Measurements from ENCODE around the gene CTSW. TPM values are rescaled to one million over a fixed set of nuclear protein-coding genes. Genes with fewer than 3 reads are reported as not detected.

Gene CTSW
- total RNA-seq, 1 donor = 0.43 TPM

GRCh38 chr11:65872586-65873317, 6.9 kb upstream of the CTSW start, which contains the start of gene EFEMP2:
Gene EFEMP2 (minus strand): TSS chr11:65872800. CDS start chr11:65872354, 446 bp downstream.
- TF ChIP-seq, protein P1, sequence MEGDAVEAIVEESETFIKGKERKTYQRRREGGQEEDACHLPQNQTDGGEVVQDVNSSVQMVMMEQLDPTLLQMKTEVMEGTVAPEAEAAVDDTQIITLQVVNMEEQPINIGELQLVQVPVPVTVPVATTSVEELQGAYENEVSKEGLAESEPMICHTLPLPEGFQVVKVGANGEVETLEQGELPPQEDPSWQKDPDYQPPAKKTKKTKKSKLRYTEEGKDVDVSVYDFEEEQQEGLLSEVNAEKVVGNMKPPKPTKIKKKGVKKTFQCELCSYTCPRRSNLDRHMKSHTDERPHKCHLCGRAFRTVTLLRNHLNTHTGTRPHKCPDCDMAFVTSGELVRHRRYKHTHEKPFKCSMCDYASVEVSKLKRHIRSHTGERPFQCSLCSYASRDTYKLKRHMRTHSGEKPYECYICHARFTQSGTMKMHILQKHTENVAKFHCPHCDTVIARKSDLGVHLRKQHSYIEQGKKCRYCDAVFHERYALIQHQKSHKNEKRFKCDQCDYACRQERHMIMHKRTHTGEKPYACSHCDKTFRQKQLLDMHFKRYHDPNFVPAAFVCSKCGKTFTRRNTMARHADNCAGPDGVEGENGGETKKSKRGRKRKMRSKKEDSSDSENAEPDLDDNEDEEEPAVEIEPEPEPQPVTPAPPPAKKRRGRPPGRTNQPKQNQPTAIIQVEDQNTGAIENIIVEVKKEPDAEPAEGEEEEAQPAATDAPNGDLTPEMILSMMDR (IDR thresholded peaks at IDR 0.05; ENCODE audit: insufficient read depth, low read depth, low read length) = no peak
- peak within 1 kb of the TSS; percentile 72 for H3K4me3 ChIP-seq (ENCODE audit: low read depth, low read length)
- no peak for DNase-seq (ENCODE audit: low read depth)

DNA sequence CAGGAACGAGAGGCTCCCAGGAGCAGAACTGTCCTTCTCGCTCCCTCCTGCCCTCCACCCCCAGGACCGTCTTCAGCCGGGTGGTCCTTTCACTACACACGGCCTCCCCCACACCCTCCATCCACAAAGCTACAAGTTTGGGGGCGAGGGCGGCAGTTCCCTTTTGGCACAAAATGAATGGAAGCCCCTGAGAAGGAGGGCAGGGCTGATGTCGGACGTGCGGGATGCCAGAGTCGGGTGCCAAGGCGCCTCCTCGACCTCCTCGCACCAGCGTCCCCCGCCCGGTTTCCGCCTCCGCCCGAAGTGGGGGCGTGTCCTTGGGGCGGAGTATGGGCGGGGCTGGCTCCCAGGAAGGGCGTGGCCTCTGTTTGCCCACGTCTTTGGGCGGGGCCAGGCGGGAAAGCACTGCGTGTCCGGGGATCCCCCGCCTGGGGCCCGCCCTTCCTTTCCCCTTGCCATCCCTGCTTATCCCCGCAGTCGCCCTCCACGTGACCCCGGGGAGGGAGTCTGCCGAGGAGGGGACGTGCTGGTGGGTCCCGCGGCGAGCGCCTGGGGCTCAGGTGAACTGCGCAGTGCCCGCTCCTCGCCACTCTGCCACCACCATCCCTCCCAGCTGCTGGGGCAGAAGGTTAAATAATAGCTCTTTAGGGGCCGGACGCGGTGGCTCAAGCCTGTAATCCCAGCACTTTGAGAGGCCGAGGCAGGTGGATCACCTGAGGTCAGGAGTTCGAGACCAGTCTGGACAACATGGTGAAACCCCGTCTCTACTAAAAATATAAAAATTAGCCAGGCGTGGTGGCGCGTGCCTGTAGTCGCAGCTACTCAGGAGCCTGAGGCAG, 6.1 kb upstream of the CTSW start:
- TF ChIP-seq, protein P1 (IDR thresholded peaks at IDR 0.05; ENCODE audit: insufficient read depth, low read depth, low read length) = no peak
- DNase-seq (ENCODE audit: low read depth) = peak; percentile 94
- H3K4me3 ChIP-seq (ENCODE audit: low read depth, low read length) = peak overlapping the region; percentile 72

DNA sequence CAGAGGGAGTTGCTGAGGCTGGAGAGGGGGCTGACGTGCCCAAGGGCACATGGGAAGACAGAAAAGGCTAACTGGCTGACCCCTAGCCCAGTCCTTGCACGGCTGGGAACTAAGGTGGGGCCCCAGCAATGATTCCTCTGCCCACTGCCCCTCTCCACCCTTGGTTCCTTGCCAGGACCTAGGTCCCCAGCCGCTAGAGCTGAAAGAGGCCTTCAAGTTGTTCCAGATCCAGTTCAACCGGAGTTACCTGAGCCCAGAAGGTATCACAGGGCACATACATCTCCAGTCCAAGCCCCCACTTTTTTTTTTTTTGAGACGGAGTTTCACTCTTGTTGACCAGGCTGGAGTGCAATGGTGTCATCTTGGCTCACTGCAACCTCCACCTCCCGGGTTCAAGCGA, 390 bp downstream of the CTSW start:
- no peak overlapping the region for H3K4me3 ChIP-seq (ENCODE audit: low read depth, low read length)
- DNase-seq (ENCODE audit: low read depth) = no peak
- TF ChIP-seq, protein P1 (IDR thresholded peaks at IDR 0.05; ENCODE audit: insufficient read depth, low read depth, low read length) = no peak

- H3K4me3 ChIP-seq (ENCODE audit: low read depth, low read length) = no peak overlapping the region
- no peak for DNase-seq (ENCODE audit: low read depth)
- TF ChIP-seq, protein P1 (IDR thresholded peaks at IDR 0.05; ENCODE audit: insufficient read depth, low read depth, low read length) = no peak
Observed at GRCh38 chr11:65880844-65881421, 1.3 kb downstream of the CTSW start.

- TF ChIP-seq, protein P1 (IDR thresholded peaks at IDR 0.05; ENCODE audit: insufficient read depth, low read depth, low read length) = no peak
- H3K4me3 ChIP-seq (ENCODE audit: low read depth, low read length) = no peak overlapping the region
- DNase-seq (ENCODE audit: low read depth) = no peak
Observed at GRCh38 chr11:65882120-65883057, 2.8 kb downstream of the CTSW start.

Measured in fibroblast of villous mesenchyme (primary cell).